8988T (cell line): ENCODE results near the gene BEND3.

Experiments
- DNase-seq: peaks from one replicate; pipeline ENCODE4 v3.0.0; 2011

Gene BEND3

GRCh38 chr6:107080036-107080435, 35.3 kb downstream of the BEND3 start:
- DNase-seq: no peak

GRCh38 chr6:107079429-107079828, 35.9 kb downstream of the BEND3 start:
- no peak for DNase-seq

GRCh38 chr6:107077710-107078109, 37.6 kb downstream of the BEND3 start:
- DNase-seq: no peak

GRCh38 chr6:107075951-107076381, 39.3 kb downstream of the BEND3 start:
- DNase-seq: no peak

- no peak for DNase-seq
Observed at GRCh38 chr6:107070686-107071085, 44.6 kb downstream of the BEND3 start.

GRCh38 chr6:107069631-107070548, 45.4 kb downstream of the BEND3 start:
- DNase-seq: no peak

GRCh38 chr6:107068691-107069630, 46.4 kb downstream of the BEND3 start:
- DNase-seq: no peak

GRCh38 chr6:107066697-107067659, 48.3 kb downstream of the BEND3 start:
- DNase-seq: no peak

- DNase-seq: no peak
Observed at GRCh38 chr6:107064579-107065065, 50.7 kb downstream of the BEND3 start.

- no peak for DNase-seq
Observed at GRCh38 chr6:107062691-107063090, 52.6 kb downstream of the BEND3 start.

- no peak for DNase-seq
Observed at GRCh38 chr6:107061125-107062020, 53.9 kb downstream of the BEND3 start.

GRCh38 chr6:107060704-107061103, 54.6 kb downstream of the BEND3 start:
- no peak for DNase-seq

- DNase-seq: no peak
Observed at GRCh38 chr6:107059606-107060005, 55.7 kb downstream of the BEND3 start.

GRCh38 chr6:107057679-107058078, 57.6 kb downstream of the BEND3 start:
- DNase-seq: no peak

- no peak for DNase-seq
Observed at GRCh38 chr6:107056796-107057195, 58.5 kb downstream of the BEND3 start.

- no peak for DNase-seq
Observed at GRCh38 chr6:107047807-107048206, 67.5 kb downstream of the BEND3 start.

- DNase-seq: no peak
Observed at GRCh38 chr6:107045826-107046675, 69.3 kb downstream of the BEND3 start.

- DNase-seq: peak; percentile 37
Observed at GRCh38 chr6:107033126-107033525, 82.2 kb downstream of the BEND3 start.

GRCh38 chr6:107032051-107032450, 83.3 kb downstream of the BEND3 start:
- DNase-seq: no peak

GRCh38 chr6:107030151-107030550, 85.2 kb downstream of the BEND3 start:
- no peak for DNase-seq
